DOHH2 (cell line): Measurements from ENCODE around the gene GFAP.

Experiments used
- H3F3A ChIP-seq: fragments of 200-600 bp; sonication (generic), shearing (Covaris generic); 2 replicates; pipeline ENCODE4 v1.6.0; 2016; ENCODE audit warnings: antibody characterized with exemption, mild to moderate bottlenecking; ENCODE audit not compliant: control insufficient read depth, insufficient read depth
- H3K27ac ChIP-seq: fragments of 200-600 bp; sonication (generic); 2 replicates; pipeline ENCODE4 v1.5.1; 2014; ENCODE audit warnings: low read depth, mild to moderate bottlenecking, low read length, moderate library complexity
- H3K27me3 ChIP-seq: fragments of 200-600 bp; sonication (generic); 2 replicates; pipeline ENCODE4 v1.6.1; 2014; ENCODE audit warnings: mild to moderate bottlenecking, low read length, mixed read lengths; ENCODE audit not compliant: control insufficient read depth
- H3K36me3 ChIP-seq: fragments of 200-600 bp; sonication (generic); 2 replicates; pipeline ENCODE4 v1.6.1; 2014; ENCODE audit warnings: mild to moderate bottlenecking, low read length, moderate library complexity, mixed read lengths; ENCODE audit not compliant: control insufficient read depth
- H3K4me1 ChIP-seq: fragments of 200-600 bp; sonication (generic); 2 replicates; pipeline ENCODE4 v1.6.1; 2014; ENCODE audit warnings: mild to moderate bottlenecking, low read length, mixed read lengths; ENCODE audit not compliant: control insufficient read depth
- H3K4me2 ChIP-seq: fragments of 200-600 bp; sonication (generic); 2 replicates; pipeline ENCODE4 v1.6.0; 2014; ENCODE audit warnings: mild to moderate bottlenecking, low read length, moderate library complexity
- H3K4me3 ChIP-seq: fragments of 200-600 bp; sonication (generic); 2 replicates; pipeline ENCODE4 v1.5.1; 2014; ENCODE audit warnings: mild to moderate bottlenecking, low read length, mixed read lengths
- H3K79me2 ChIP-seq: fragments of 200-600 bp; sonication (generic); 2 replicates; pipeline ENCODE4 v1.6.1; 2014; ENCODE audit warnings: mild to moderate bottlenecking, low read length, mixed read lengths; ENCODE audit not compliant: control insufficient read depth
- H3K9me2 ChIP-seq: fragments of 200-600 bp; sonication (generic); replicated peaks from 2 replicates; pipeline ENCODE4 v1.6.1; 2014; ENCODE audit warnings: mild to moderate bottlenecking, low read length, mixed read lengths; ENCODE audit not compliant: control insufficient read depth
- H3K9me3 ChIP-seq: fragments of 200-600 bp; sonication (generic); 2 replicates; pipeline ENCODE4 v1.6.1; 2014; ENCODE audit warnings: antibody characterized with exemption, low read length, mixed read lengths; ENCODE audit not compliant: control insufficient read depth, insufficient read depth
- H4K20me1 ChIP-seq: fragments of 200-600 bp; sonication (generic); 2 replicates; pipeline ENCODE4 v1.6.0; 2014; ENCODE audit warnings: low read depth, mild to moderate bottlenecking, antibody characterized with exemption, low read length, moderate library complexity; ENCODE audit not compliant: control insufficient read depth, insufficient read depth
- EZH2phosphoT487 ChIP-seq: fragments of 200-600 bp; sonication (generic); IDR thresholded peaks from 2 replicates; pipeline ENCODE4 v1.6.1; 2017; ENCODE audit warnings: borderline replicate concordance, mild to moderate bottlenecking, antibody characterized with exemption, low read length, moderate library complexity, mixed read lengths
- TF ChIP-seq, protein P1 (sequence below): fragments of 200-600 bp; sonication (generic); IDR thresholded peaks from one replicate; pipeline ENCODE4 v1.5.1; 2014; ENCODE audit warnings: antibody characterized with exemption, mild to moderate bottlenecking, low read depth, low read length; ENCODE audit not compliant: poor library complexity, severe bottlenecking

The GFAP gene

DNA sequence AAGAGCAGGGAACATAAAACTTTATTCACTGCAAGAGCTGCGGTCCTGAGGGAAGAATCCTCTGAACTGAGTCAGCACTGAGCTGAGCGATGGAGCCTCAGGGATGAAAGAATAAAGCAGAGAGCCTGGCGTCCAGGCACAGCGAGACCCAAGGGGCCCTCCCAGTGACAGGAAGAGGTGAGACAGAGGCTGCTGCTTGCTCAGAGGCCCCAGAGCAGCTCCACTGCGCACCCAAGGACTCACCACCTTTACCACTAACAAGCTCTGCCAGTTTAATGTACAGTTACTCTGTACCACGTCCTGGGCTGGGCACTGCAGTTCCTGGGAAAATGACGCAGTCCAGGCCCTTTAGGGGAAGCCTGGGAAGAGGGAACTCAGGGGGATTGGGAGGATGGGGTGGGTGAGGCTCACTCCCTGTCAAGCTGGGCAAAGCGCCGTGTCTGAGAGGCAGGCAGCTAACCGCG, 5.6 kb downstream of the GFAP start:
- Histone ChIP-seq H3K9me3 (no peaks in the 10 kb centered on the region), H3F3A (no peaks in the 10 kb centered on the region), H4K20me1 (no peaks in the 10 kb centered on the region), H3K27me3 (peaks cover 47% of the 10 kb centered on the region), H3K79me2 (no peaks in the 10 kb centered on the region), H3K4me3 (no peak overlapping the region), H3K27ac (no peak overlapping the region), H3K36me3 (no peaks in the 10 kb centered on the region), H3K4me1 (peaks cover 22% of the 10 kb centered on the region), H3K9me2 (no peaks in the 10 kb centered on the region), H3K4me2 (no peak overlapping the region)
- TF ChIP-seq, protein P1, sequence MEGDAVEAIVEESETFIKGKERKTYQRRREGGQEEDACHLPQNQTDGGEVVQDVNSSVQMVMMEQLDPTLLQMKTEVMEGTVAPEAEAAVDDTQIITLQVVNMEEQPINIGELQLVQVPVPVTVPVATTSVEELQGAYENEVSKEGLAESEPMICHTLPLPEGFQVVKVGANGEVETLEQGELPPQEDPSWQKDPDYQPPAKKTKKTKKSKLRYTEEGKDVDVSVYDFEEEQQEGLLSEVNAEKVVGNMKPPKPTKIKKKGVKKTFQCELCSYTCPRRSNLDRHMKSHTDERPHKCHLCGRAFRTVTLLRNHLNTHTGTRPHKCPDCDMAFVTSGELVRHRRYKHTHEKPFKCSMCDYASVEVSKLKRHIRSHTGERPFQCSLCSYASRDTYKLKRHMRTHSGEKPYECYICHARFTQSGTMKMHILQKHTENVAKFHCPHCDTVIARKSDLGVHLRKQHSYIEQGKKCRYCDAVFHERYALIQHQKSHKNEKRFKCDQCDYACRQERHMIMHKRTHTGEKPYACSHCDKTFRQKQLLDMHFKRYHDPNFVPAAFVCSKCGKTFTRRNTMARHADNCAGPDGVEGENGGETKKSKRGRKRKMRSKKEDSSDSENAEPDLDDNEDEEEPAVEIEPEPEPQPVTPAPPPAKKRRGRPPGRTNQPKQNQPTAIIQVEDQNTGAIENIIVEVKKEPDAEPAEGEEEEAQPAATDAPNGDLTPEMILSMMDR = no peak
- no peak for TF ChIP-seq EZH2phosphoT487

- H4K20me1 ChIP-seq = no peaks in the 10 kb centered on the region
- no peaks in the 10 kb centered on the region for H3K9me2 ChIP-seq
- H3K27ac ChIP-seq = no peak overlapping the region
- no peaks in the 10 kb centered on the region for H3K9me3 ChIP-seq
- H3K27me3 ChIP-seq = peaks cover 43% of the 10 kb centered on the region
- H3K79me2 ChIP-seq = no peaks in the 10 kb centered on the region
- H3K4me1 ChIP-seq = peaks cover 14% of the 10 kb centered on the region
- H3K4me2 ChIP-seq = no peak overlapping the region
- no peaks in the 10 kb centered on the region for H3F3A ChIP-seq
- TF ChIP-seq, protein P1 = no peak
- no peak for TF ChIP-seq EZH2phosphoT487
- no peaks in the 10 kb centered on the region for H3K36me3 ChIP-seq
- no peak overlapping the region for H3K4me3 ChIP-seq
Measured at GRCh38 chr17:44908761-44909326, 6.5 kb downstream of the GFAP start.

DNA sequence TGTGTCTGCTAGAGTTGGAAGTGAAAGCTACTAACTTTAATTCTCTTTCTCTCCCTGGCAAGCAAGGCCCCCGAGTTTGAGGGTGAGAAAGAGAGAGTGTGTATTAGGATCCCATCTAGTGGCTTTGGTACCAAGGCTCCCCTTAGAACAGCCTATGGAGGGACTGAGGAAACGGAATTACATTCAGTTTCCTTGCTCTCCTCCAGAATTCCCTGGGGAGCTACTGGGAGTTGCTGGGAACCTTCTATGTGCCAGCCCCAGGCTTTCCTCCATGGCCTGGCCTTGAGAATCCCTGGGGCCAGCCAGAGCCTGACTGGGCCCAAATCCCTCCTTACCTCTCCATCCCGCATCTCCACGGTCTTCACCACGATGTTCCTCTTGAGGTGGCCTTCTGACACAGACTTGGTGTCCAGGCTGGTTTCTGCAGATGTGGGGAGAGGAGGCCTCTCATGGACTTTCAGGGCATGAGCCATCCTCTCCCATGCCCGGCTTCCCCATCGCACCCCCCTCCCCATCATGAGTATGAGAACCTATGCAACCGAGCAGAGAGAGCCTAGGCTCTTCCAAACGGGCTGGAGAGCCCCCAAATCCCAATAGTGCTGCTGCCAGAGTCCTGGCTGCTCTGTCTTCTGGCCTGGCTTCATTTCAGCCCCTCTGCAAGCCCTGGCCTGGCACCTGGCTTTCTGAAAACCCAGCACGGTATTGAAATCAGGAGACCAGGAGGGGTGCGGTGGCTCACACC, 7.4 kb downstream of the GFAP start:
- peaks cover 8% of the 10 kb centered on the region for H3K4me1 ChIP-seq

More for the DNA sequence above, 7.4 kb downstream of the GFAP start:
- H3K4me2 ChIP-seq = no peak overlapping the region
- no peaks in the 10 kb centered on the region for H3K9me3 ChIP-seq
- no peaks in the 10 kb centered on the region for H3K79me2 ChIP-seq
- H3K4me3 ChIP-seq = no peak overlapping the region
- no peaks in the 10 kb centered on the region for H3K9me2 ChIP-seq
- H3K36me3 ChIP-seq = no peaks in the 10 kb centered on the region
- peaks cover 34% of the 10 kb centered on the region for H3K27me3 ChIP-seq
- H3F3A ChIP-seq = no peaks in the 10 kb centered on the region
- no peak overlapping the region for H3K27ac ChIP-seq
- no peaks in the 10 kb centered on the region for H4K20me1 ChIP-seq
- no peak for TF ChIP-seq EZH2phosphoT487
- TF ChIP-seq, protein P1 = no peak
